ENCODE results near the gene FSTL5.

The FSTL5 gene

DNA sequence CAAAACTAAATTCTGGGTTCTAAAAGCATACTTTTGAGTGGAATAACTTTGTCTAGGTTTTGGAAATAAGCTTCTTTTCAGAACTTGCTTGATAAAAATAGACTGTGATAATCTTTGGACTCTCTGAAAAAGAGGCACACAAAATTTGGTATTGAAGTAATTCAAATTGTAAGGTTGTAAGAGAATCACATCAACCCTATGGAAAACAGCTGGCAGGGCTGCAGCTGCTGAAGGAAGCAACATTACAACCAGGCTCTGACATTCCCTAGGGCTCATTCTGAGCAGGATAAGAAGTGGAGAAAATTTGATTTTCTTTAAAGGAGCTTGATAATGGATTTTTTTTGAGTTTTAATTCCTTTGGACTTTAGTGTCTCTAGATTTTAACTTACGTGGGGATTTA lies 147.6 kb downstream of the FSTL5 start:
- H3K27ac ChIP-seq = no peak overlapping the region
- ChIA-PET POLR2A (ENCODE audit: low non-redundant PET) (no interaction called here), CTCF (interaction anchor here (0.6 kb wide), 1 partner anchor 439 kb away, joined by 3 read pairs; no protein-coding TSS in a partner anchor)
- TF ChIP-seq CTCF (conservative IDR thresholded peaks at IDR 0.05; ENCODE audit: low read depth) = no peak
- no peak for DNase-seq (ENCODE audit: low spot score)

GRCh38 chr4:162015090-162015489 lies 148.7 kb downstream of the FSTL5 start:
- ChIA-PET POLR2A (ENCODE audit: low non-redundant PET) (no interaction called here), CTCF (no interaction called here)
- no peak for TF ChIP-seq CTCF (conservative IDR thresholded peaks at IDR 0.05; ENCODE audit: low read depth)
- no peak for DNase-seq (ENCODE audit: low spot score)
- no peak overlapping the region for H3K27ac ChIP-seq

- H3K27ac ChIP-seq = no peak overlapping the region
- ChIA-PET CTCF (no interaction called here), POLR2A (ENCODE audit: low non-redundant PET) (no interaction called here)
- no peak for TF ChIP-seq CTCF (conservative IDR thresholded peaks at IDR 0.05; ENCODE audit: low read depth)
- DNase-seq (ENCODE audit: low spot score) = no peak
Observed at GRCh38 chr4:162011089-162011488, 152.7 kb downstream of the FSTL5 start.

DNA sequence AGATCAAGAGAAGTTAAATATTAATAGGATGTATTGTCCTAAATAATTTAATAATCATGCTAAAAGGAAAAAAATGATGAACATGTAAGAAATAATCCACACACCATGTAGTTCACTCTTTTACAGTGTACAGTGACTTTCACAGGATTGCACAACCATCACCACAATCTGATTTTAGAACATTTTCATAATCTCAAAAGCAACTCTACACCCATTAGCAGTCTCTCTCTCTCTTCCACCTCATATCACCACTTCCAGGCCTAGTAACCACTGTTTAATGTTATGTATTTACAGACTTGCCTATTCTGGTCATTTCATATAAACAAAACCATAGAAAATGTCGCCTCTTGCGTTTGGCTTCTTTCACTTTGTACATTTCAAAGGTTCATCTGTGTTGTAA lies 153.4 kb downstream of the FSTL5 start:
- no peak overlapping the region for H3K27ac ChIP-seq
- CTCF ChIA-PET = no interaction called here
- no peak for TF ChIP-seq CTCF (conservative IDR thresholded peaks at IDR 0.05; ENCODE audit: low read depth)
- POLR2A ChIA-PET (ENCODE audit: low non-redundant PET) = no interaction called here
- no peak for DNase-seq (ENCODE audit: low spot score)

- ChIA-PET CTCF (no interaction called here), POLR2A (ENCODE audit: low non-redundant PET) (no interaction called here)
- TF ChIP-seq CTCF (conservative IDR thresholded peaks at IDR 0.05; ENCODE audit: low read depth) = no peak
- DNase-seq (ENCODE audit: low spot score) = no peak
- no peak overlapping the region for H3K27ac ChIP-seq
Observed at GRCh38 chr4:161992317-161992716, 171.5 kb downstream of the FSTL5 start.

GRCh38 chr4:161991811-161992210 lies 172.0 kb downstream of the FSTL5 start:
- TF ChIP-seq CTCF (conservative IDR thresholded peaks at IDR 0.05; ENCODE audit: low read depth) = no peak
- H3K27ac ChIP-seq = no peak overlapping the region
- no peak for DNase-seq (ENCODE audit: low spot score)
- ChIA-PET CTCF (no interaction called here), POLR2A (ENCODE audit: low non-redundant PET) (no interaction called here)

- peak; percentile 43 for DNase-seq (ENCODE audit: low spot score)
- CTCF ChIA-PET = no interaction called here
- no peak overlapping the region for H3K27ac ChIP-seq
- no peak for TF ChIP-seq CTCF (conservative IDR thresholded peaks at IDR 0.05; ENCODE audit: low read depth)
- POLR2A ChIA-PET (ENCODE audit: low non-redundant PET) = no interaction called here
Observed at GRCh38 chr4:161990721-161991120, 173.1 kb downstream of the FSTL5 start.
